Posterior cingulate gyrus (tissue), 11 donors: ENCODE measurements around the gene RRAGB.
"Not testable (repeated sequence)": the region's sequence is repeated elsewhere in the genome, so short reads cannot be mapped to it uniquely, and the experiment has no call there.

Experiments used
- DNase-seq, 10 donors: peaks; one replicate each; pipeline versions ENCODE4 v3.0.0 to v3.0.0-alpha.2; 2020 to 2021; ENCODE audit warnings: mixed read lengths in 3 of 10
- intact Hi-C: fragments of 100-400 bp; cut with DNase I; formaldehyde crosslinking; loops from one replicate; pipeline ENCODE4 v1.15.1; 2023

Gene RRAGB

GRCh38 chrX:55759478-55759877 lies 41.9 kb downstream of the RRAGB start:
- intact Hi-C loops = no loop called here
- no peak for DNase-seq

GRCh38 chrX:55767100-55767499 lies 49.6 kb downstream of the RRAGB start:
- no peak for DNase-seq
- intact Hi-C loops = no loop called here

DNA sequence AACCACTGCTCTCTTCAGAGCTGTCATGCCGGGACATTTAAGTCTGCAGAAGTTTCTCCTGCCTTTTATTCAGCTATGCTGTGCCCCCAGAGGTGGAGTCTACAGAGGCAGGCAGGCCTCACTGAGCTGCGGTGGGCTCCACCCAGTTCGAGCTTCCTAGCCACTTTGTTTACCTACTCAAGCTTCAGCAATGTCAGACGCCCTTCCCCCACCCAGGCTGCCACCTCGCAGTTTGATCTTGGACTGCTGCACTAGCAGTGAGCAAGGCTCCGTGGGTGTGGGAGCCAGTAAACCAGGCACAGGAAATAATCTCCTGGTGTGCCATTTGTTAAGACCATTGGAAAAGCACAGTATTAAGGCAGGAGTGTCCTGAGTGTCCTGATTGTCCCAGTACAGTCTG lies 56.9 kb downstream of the RRAGB start:
- intact Hi-C loops, DNase-seq: not testable (repeated sequence)

GRCh38 chrX:55777596-55777995 lies 60.0 kb downstream of the RRAGB start:
- DNase-seq = no peak
- intact Hi-C loops = no loop called here

GRCh38 chrX:55778322-55778721 lies 60.8 kb downstream of the RRAGB start:
- intact Hi-C loops = no loop called here
- DNase-seq = no peak

DNA sequence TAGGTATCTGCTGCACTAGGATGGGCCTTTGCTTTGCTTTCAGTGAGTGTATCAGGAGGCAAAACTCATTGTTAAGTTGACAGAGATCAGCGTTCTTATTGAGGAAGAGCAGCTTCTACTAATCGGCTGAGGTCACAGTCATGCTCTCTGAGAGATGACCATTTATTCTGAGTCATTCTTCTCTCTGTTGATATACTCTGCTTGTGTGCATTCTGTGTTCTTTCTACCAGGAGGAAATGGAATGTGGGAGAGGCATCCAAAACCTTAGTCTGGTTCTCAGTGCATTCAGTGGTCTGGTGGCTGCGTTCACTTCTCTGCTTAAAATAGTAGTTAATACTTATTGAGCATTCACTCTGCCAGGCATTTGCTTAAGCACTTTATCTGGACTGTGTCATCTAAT lies 66.2 kb downstream of the RRAGB start:
- intact Hi-C loops = no loop called here
- DNase-seq = no peak

- intact Hi-C loops = no loop called here
- DNase-seq = no peak
Measured at GRCh38 chrX:55787063-55787462, 69.5 kb downstream of the RRAGB start.

DNA sequence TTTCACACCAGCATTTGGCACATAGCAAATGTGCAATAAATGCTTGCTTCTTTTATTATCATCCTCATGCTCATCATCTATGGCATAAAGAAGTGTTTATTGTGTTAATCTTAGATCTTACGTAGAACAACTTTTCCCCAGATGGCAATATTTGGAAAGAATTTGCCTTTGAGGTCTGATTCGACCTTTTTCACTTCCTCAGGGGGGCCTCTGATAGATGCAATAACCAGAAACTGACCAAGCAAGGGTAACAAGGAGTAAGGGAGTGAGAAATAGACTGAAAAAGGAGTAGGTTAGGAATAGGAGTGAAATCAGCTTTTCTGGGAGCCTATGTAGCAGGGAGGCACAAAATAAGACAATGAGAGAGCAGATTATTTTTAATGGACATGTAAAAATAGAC lies 70.2 kb downstream of the RRAGB start:
- DNase-seq = no peak
- intact Hi-C loops = no loop called here

DNA sequence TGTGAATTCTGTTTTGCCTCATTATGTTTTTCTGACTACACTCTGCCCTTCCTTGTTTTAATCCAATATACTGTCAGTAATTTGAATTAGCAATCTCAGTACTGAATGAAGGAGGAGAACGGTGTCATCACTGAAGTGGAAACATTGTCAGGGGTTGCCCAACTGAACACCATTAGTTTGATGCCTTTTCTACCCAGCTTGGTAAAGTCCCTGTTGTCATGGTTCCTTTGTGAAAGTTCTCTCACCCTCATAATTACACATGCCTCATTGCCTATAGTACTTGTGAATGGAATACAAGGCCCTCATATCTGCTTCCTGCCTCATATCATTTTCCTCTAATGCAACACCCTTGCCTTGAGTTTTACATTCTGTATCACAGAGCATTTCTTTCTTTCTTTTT lies 76.9 kb downstream of the RRAGB start:
- intact Hi-C loops = no loop called here

DNA sequence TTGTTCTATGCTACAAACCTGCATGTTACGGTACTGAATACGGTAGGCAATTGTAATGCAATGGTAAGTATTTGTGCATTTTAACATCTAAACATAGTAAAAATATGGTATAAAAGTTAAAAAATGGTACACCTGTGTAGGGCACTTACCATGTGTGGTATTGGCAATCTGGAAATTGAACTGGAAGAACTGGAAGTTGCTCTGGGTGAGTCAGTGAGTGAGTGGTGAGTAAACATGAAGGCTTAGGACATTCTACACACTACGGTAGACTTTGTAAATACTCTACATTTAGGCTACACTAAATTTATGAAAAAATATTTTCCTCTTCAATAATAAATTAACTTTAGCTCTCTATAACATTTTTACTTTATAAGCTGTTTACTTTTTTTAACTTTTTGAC lies 78.9 kb downstream of the RRAGB start:
- DNase-seq = no peak
- intact Hi-C loops = no loop called here

More for the DNA sequence above, 76.9 kb downstream of the RRAGB start:
- no peak for DNase-seq

GRCh38 chrX:55801811-55802210 lies 84.3 kb downstream of the RRAGB start:
- intact Hi-C loops = no loop called here
- DNase-seq = no peak
